GM12891 (cell line): ENCODE results near the gene METTL18.

Source experiments
- DNase-seq: peaks from one replicate; pipeline ENCODE4 v3.0.0; 2011; ENCODE audit warnings: low spot score; ENCODE audit not compliant: insufficient read length
- FAIRE-seq: peaks from 2 replicates; lab custom pipeline; 2011; peaks lifted over from hg19 to GRCh38; lab: Jason Lieb, UNC
- PAX5 ChIP-seq: IDR thresholded peaks from 2 replicates; pipeline ENCODE4 v1.6.1; 2011; ENCODE audit warnings: low read length, moderate library complexity, mild to moderate bottlenecking; ENCODE audit not compliant: insufficient read depth, severe bottlenecking
- POLR2A ChIP-seq: IDR thresholded peaks from 2 replicates; pipeline ENCODE4 v1.6.1; 2011; ENCODE audit warnings: low read depth, low read length, control low read depth
- POLR2AphosphoS5 ChIP-seq: IDR thresholded peaks from 2 replicates; pipeline ENCODE4 v1.6.1; 2011; ENCODE audit warnings: low read depth, low read length, control low read depth
- POU2F2 ChIP-seq: IDR thresholded peaks from 2 replicates; pipeline ENCODE4 v1.6.1; 2011; ENCODE audit warnings: low read depth, mild to moderate bottlenecking, control low read depth, low read length, moderate library complexity
- SPI1 ChIP-seq: IDR thresholded peaks from 2 replicates; pipeline ENCODE4 v1.6.1; 2011; ENCODE audit warnings: low read depth, low read length, control low read depth
- TAF1 ChIP-seq: IDR thresholded peaks from 2 replicates; pipeline ENCODE4 v1.6.1; 2011; ENCODE audit warnings: low read depth, low read length, control low read depth

METTL18 gene

DNA sequence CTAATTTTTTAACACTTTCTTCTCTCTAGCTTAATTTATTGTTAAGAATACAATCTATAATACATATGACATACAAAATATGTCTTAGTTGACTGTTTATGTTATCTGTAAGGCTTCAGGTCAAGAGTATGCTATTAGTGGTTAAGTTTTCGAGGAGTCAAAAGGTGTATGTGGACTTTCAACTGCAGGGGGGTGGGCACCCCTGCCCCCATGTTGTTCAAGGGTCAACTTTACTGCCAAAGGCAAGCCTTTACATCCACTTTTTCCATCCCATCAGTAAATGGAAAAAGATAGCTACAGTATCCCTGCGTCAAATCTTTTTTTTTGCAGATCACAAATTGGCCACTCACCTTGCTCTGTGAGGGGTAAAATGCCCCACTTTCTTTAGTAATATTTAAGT is 6.3 kb downstream of the METTL18 start:
- DNase-seq (no peak), FAIRE-seq (no peak)
- TF ChIP-seq POLR2A (no peak), TAF1 (no peak), PAX5 (no peak), POLR2AphosphoS5 (no peak), POU2F2 (no peak), SPI1 (no peak)

DNA sequence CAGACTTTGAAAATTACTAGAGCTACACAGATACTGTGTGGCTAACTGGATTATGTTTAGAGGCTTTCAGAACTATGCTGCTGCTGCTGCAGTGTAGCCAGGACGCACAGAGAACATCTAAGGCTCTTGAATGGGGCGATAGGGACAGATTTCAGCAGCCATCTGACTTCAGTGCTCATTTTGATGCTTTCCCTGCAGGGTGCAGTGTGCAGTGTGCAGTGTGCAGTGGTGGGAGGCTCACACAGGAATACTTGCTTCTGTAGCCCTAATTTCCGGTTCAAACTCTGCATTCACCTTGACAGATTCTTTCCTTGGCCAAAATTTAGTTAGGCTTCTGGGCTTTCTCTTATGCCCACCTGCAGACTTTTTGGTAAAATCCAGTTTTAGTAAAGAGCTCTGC is 7.7 kb downstream of the METTL18 start:
- DNase-seq: no peak
- no peak for FAIRE-seq
- TF ChIP-seq POLR2A (no peak), TAF1 (no peak), SPI1 (no peak), PAX5 (no peak), POLR2AphosphoS5 (no peak), POU2F2 (no peak)

DNA sequence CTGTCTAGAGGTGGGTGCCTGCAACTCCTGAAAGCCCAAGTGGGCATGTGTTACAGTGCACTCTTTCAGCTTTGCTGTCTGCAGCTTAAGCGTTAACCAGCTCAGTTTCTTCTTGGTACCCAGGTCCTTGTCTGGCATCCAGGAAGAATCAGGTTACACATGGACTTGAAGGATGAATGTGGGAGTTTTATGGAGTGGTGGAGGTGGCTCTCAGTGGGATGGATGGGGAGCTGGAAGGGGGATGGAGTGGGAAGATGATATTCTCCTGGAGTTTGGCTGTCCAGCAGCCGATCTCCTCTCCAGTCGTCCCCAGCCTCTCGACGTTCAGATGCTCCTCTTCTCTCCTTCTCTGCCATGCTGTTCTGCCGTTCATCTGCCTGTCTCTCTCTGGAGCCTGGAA is 9.4 kb downstream of the METTL18 start:
- TF ChIP-seq POU2F2 (no peak), PAX5 (no peak), POLR2A (no peak), TAF1 (no peak), SPI1 (no peak), POLR2AphosphoS5 (no peak)
- DNase-seq (no peak), FAIRE-seq (no peak)

DNA sequence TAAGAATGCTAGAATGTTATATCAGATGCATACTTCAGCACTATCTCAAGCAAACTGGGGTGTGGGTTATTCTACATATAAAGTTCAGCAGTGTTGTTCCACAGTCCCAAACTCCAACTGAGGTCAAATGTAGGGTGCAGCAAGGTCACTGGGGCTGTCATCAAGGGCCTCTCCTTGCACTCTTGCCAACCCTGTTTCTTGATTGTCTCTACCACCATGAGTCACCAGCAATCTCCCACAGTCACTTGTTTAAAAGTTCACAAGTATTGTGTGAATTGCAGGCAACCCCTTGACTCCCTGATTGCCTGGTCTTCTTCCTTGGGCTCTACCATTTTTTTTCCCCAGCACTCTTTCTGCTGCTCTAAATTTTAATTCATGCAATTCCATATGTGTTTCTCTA is 10.6 kb downstream of the METTL18 start:
- DNase-seq: no peak
- no peak for FAIRE-seq
- no peak for TF ChIP-seq POLR2A
- TF ChIP-seq SPI1: no peak
- no peak for TF ChIP-seq TAF1
- no peak for TF ChIP-seq POLR2AphosphoS5
- no peak for TF ChIP-seq POU2F2
- TF ChIP-seq PAX5: no peak

DNA sequence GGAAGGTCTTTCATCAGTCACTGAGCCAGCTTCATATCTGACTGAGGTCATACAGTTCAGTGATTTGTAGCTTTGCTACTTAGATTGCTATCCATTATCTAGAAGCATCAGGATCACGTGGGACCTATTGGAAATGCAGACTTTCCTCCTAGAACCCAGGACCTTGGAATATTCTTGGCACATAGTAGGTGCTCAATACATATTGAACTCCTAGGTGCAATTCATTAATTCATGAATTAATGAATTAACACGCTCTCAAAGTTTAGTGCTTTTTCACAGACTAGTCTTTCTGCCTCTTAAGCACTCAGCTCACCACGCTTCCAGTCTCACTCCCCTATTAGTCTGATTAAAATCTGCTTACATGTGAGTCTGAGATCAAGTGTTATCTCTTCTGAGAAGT is 12.1 kb downstream of the METTL18 start:
- DNase-seq (no peak), FAIRE-seq (no peak)
- TF ChIP-seq POU2F2: no peak
- no peak for TF ChIP-seq PAX5
- no peak for TF ChIP-seq POLR2AphosphoS5
- TF ChIP-seq SPI1: no peak
- TF ChIP-seq TAF1: no peak
- TF ChIP-seq POLR2A: no peak

DNA sequence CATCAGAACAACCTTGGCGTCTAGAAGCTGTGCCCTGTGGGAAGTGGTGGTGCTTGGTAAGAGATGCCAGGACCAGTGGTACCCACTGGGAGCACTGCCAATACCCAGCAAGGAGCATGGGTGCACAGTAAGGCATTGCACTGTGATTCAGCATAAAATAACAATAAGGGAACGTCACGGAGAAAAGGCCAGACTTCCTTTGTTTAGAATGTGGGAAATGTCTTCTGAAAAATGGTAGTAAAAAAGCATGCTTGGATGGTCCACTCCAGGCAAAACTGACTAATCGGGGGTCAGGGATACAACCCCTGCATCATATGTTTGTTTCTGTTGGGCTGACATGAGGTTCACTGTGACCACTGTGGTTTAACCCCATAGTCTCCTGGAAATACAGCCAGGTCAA is 14.7 kb downstream of the METTL18 start:
- DNase-seq: no peak
- FAIRE-seq: no peak
- TF ChIP-seq PAX5 (no peak), POLR2AphosphoS5 (no peak), POLR2A (no peak), TAF1 (no peak), SPI1 (no peak), POU2F2 (no peak)

DNA sequence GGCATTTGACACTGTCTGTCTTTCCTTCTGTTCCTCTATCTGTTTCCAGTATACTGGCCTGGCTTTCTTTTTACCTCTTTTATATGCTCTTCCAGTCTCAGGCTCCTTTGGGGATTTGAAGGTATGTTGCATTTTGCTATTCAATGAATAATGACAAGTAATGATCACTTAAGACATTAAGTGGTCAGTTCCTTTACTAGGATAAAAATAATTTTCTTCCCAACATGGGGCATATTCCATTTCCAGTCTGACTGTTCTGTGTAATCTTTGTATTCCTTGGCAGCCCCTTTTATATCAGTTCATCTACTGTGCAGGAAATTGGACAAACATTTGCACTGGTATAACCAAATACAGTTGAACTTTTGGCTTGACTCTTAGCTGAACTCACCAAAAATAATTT is 15.6 kb downstream of the METTL18 start:
- no peak for DNase-seq
- TF ChIP-seq TAF1: no peak
- no peak for TF ChIP-seq SPI1
- no peak for TF ChIP-seq POU2F2
- TF ChIP-seq POLR2AphosphoS5: no peak
- no peak for TF ChIP-seq PAX5
- TF ChIP-seq POLR2A: no peak
- no peak for FAIRE-seq

DNA sequence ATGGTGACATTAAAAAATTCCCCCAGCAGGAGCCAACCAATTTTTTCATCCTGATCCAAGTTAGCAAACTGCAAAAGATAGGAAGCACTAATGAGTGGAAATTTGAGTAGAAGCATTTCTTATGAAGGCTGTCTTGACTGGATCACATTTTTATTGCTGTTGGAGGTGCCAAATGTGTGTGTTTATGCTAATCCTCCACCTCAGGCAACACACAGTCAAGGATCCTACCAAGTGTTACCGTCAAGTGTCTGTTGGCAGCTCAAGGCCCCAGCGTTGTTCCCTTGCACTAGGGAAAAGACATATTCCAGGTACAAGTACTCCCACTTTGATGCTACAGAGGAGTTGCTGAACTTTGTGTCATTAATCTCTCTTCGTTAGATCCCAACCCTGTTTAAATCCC is 18.3 kb downstream of the METTL18 start:
- FAIRE-seq: no peak
- DNase-seq: no peak
- no peak for TF ChIP-seq PAX5

DNA sequence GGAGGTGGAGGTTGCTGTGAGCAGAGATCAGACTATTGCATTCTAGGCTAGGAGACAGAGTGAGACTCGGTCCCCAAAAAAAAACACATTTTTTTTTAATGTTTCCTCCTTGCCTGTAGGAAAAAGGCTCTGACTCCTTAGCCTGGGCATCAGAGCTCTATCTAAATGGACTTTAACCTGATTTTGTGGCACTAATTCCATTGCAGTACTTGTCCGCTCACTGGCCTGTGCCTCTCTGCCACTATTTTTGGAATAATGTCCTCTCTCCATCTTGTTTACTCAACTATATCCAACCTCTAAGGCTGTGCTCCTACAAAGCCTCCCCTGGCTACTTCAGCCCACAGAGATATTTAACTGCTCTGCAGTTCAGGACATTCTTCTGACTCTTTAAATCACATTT is 26.5 kb downstream of the METTL18 start:
- TF ChIP-seq POLR2AphosphoS5 (no peak), POLR2A (no peak), PAX5 (no peak), POU2F2 (no peak), TAF1 (no peak), SPI1 (no peak)
- DNase-seq: no peak
- no peak for FAIRE-seq

DNA sequence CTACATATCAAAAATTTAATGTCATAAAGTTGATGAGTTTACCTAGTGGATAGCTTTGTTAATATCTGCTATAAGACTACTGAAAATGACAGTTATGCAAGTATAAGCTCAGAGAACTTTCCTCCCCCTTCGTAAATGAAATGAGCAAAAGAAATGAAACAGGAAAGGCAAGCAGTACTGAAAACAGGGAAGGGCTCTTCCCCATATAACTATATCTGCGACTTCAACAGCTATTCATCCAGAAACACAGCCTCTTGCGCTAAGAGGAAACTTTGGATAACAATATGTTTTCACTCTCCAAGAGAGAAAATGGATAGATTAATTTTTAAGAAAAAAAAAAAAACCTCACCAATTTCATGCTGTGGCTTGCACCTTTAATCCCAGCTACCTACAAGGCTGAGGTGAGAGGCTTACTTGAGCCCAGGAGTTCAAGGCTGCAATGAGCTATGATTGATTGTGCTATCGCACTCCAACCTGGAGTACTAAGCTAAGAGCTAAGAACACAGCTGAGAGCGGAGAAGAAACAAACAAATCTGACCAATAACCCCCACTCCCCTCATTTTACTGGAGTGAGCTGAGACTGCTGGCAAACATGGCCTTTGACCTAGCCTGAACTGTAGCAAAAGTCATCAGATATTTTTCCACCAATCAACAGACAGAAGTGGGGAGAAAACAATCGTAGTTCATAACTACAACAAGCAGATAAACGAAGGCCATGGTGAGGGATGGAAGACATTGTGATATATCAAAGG is 29.0 kb downstream of the METTL18 start:
- TF ChIP-seq PAX5 (no peak), SPI1 (no peak), POLR2A (no peak), POU2F2 (no peak), POLR2AphosphoS5 (no peak), TAF1 (no peak)
- FAIRE-seq: no peak
- DNase-seq: no peak
